ENCODE measurements around the gene PTH1R. TPM values are rescaled to one million over a fixed set of nuclear protein-coding genes. Genes with fewer than 3 reads are reported as not detected.

The PTH1R gene
- polyA plus RNA-seq, 6 donors from 2014 or later, result not detected

GRCh38 chr3:46943237-46944187 is 66.0 kb downstream of the PTH1R start:
- Mint-ChIP-seq H3K4me1 (peaks cover 77 to 94% (median 84%) of the 10 kb centered on the region in 3 donors), H3K36me3 (peaks cover 19 to 28% of the 10 kb centered on the region in 2 donors)

DNA sequence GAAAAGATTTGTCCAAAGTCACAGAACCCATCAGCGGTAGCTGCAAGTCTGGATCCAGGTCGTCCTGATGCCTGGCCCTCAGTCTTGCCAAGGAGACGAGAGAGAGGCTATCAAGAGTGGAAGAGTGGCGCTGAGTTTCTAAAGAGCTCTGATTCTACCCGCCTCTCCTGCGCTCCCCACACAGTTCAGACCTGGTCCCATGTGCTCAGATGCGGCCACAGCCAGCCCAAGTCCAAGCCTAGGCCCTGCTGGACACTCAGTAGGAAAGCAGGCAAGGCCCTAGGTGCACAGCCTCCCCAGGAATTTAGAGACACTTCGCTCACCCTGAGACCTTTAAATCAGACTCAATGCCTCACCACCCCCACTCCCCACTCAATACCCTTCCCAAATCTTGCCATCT is 66.7 kb downstream of the PTH1R start:
- Mint-ChIP-seq H3K27ac (peak overlapping the region in 4 of 6 donors; percentile 20 to 77 (median 42)), H3K4me3 (peak overlapping the region in 1 of 8 donors; percentile 54), H3K36me3 (peaks cover 14 to 21% of the 10 kb centered on the region in 2 donors), H3K4me1 (peaks cover 76 to 94% (median 84%) of the 10 kb centered on the region in 3 donors), H3K9me3 (no peaks in the 10 kb centered on the region), H3K27me3 (no peaks in the 10 kb centered on the region)
- no peak for DNase-seq
- no peak for ATAC-seq (ENCODE audit: low read depth in 2 of 2)

More at GRCh38 chr3:46943237-46944187, 66.0 kb downstream of the PTH1R start:
- Mint-ChIP-seq H3K27me3 (no peaks in the 10 kb centered on the region), H3K27ac (peak overlapping the region in 5 of 6 donors; percentile 24 to 88 (median 64)), H3K9me3 (no peaks in the 10 kb centered on the region), H3K4me3 (peak overlapping the region in 1 of 8 donors; percentile 60)
- DNase-seq, result no peak
- ATAC-seq (ENCODE audit: low read depth in 2 of 2), result no peak

GRCh38 chr3:46946416-46946815 is 68.9 kb downstream of the PTH1R start:
- peaks cover 72 to 88% (median 86%) of the 10 kb centered on the region in 3 donors for H3K4me1 Mint-ChIP-seq
- DNase-seq, result no peak
- peak overlapping the region in 4 of 6 donors; percentile 42 to 84 (median 74) for H3K27ac Mint-ChIP-seq
- peak overlapping the region in 2 of 8 donors; percentile 32 to 54 for H3K4me3 Mint-ChIP-seq
- H3K9me3 Mint-ChIP-seq, result peaks cover 0 to 1% (median 0%) of the 10 kb centered on the region in 7 donors
- ATAC-seq (ENCODE audit: low read depth in 2 of 2), result no peak
- H3K27me3 Mint-ChIP-seq, result no peaks in the 10 kb centered on the region
- peaks cover 8 to 10% of the 10 kb centered on the region in 2 donors for H3K36me3 Mint-ChIP-seq

GRCh38 chr3:46946856-46947545 is 69.5 kb downstream of the PTH1R start:
- Mint-ChIP-seq H3K27ac (peak overlapping the region; percentile 72 to 89 (median 78)), H3K9me3 (peaks cover 0 to 1% (median 0%) of the 10 kb centered on the region in 7 donors), H3K4me3 (peak overlapping the region in 4 of 8 donors; percentile 25 to 66 (median 40)), H3K36me3 (peaks cover 8 to 10% of the 10 kb centered on the region in 2 donors), H3K27me3 (no peaks in the 10 kb centered on the region), H3K4me1 (peaks cover 74 to 90% (median 86%) of the 10 kb centered on the region in 3 donors)
- ATAC-seq (ENCODE audit: low read depth in 2 of 2), result peak in 1 of 2 donors; percentile 14
- DNase-seq, result no peak

DNA sequence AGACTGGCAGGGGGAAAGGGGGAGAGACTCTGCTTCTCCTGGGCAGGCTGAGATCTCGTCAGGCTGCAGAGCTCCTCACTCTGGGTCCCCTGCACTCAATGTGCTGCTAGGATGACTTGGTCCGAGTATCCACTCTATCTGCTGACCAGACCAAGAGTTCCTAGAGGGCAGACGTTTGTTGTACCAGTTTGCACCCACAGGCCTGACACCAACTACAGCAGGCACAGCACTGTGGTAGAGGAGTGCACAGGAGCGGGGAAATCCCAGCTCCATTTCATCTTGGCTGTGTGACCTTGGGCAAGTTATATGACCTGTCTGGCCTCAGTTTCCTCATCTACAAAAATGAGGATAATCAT is 70.0 kb downstream of the PTH1R start:
- peak overlapping the region; percentile 24 to 92 (median 78) for H3K27ac Mint-ChIP-seq
- no peak for DNase-seq
- ATAC-seq (ENCODE audit: low read depth in 2 of 2), result no peak
- peaks cover 74 to 91% (median 86%) of the 10 kb centered on the region in 3 donors for H3K4me1 Mint-ChIP-seq
- H3K9me3 Mint-ChIP-seq, result peaks cover 0 to 1% (median 0%) of the 10 kb centered on the region in 7 donors
- H3K27me3 Mint-ChIP-seq, result no peaks in the 10 kb centered on the region
- peak overlapping the region in 6 of 8 donors; percentile 25 to 66 (median 48) for H3K4me3 Mint-ChIP-seq
- peaks cover 8 to 10% of the 10 kb centered on the region in 2 donors for H3K36me3 Mint-ChIP-seq

DNA sequence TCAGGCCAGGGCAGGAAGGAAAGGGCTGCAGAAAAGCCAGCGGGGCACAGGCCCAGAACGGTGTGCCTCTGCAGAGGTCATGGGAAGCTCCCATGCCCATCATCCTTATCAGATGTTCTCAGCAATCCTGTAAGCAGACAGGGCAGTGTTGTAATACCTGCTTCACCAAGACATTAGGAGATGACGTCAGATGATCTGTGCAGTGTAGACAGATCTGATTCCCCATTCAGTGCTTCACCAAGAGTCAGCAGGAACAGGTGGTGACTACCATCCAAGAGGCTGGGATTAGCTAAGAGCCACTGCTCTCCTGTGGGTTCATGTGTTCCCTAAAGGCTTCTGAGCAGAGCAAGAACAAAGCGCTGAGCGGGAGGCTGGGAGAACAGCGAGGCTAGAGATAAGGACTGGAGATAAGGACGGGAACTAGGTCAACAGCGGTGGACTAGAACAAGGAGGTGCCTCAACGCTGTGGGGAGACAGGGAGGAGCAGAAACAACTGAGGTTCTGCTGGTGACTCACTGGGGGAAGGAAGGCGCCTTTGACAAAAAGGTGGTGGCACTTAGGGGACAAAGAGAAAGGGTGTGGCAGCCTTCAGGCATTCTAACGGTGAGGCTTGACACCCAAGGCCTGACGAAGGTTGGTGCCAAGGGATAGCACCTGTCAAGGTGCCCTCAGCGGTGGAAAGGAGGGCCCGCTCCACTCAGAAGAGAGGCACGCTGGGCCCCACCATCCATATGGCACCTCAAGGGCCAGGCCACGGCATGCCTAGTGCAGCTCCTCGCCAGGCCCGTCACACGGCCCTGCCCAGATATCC is 70.7 kb downstream of the PTH1R start:
- H3K9me3 Mint-ChIP-seq, result peaks cover 0 to 1% (median 0%) of the 10 kb centered on the region in 7 donors
- H3K36me3 Mint-ChIP-seq, result peaks cover 8 to 10% of the 10 kb centered on the region in 2 donors
- peak overlapping the region; percentile 77 to 95 (median 91) for H3K27ac Mint-ChIP-seq
- no peaks in the 10 kb centered on the region for H3K27me3 Mint-ChIP-seq
- H3K4me3 Mint-ChIP-seq, result peak overlapping the region in 6 of 8 donors; percentile 44 to 89 (median 63)
- DNase-seq (no peak), ATAC-seq (ENCODE audit: low read depth in 2 of 2) (no peak)
- H3K4me1 Mint-ChIP-seq, result peaks cover 75 to 92% (median 86%) of the 10 kb centered on the region in 3 donors

- Mint-ChIP-seq H3K36me3 (peaks cover 8 to 10% of the 10 kb centered on the region in 2 donors), H3K4me3 (peak overlapping the region in 7 of 8 donors; percentile 30 to 89 (median 71)), H3K9me3 (peaks cover 0 to 1% (median 0%) of the 10 kb centered on the region in 7 donors), H3K4me1 (peaks cover 81 to 95% (median 88%) of the 10 kb centered on the region in 3 donors), H3K27ac (peak overlapping the region; percentile 77 to 96 (median 89)), H3K27me3 (no peaks in the 10 kb centered on the region)
- no peak for ATAC-seq (ENCODE audit: low read depth in 2 of 2)
- no peak for DNase-seq
Measured at GRCh38 chr3:46948830-46949671, 71.5 kb downstream of the PTH1R start.

GRCh38 chr3:46950177-46950576 is 72.7 kb downstream of the PTH1R start:
- Mint-ChIP-seq H3K9me3 (peaks cover 0 to 1% (median 0%) of the 10 kb centered on the region in 7 donors), H3K4me1 (peaks cover 77 to 97% (median 87%) of the 10 kb centered on the region in 3 donors), H3K27ac (peak overlapping the region in 4 of 6 donors; percentile 42 to 85 (median 62)), H3K36me3 (peaks cover 8 to 10% of the 10 kb centered on the region in 2 donors), H3K27me3 (no peaks in the 10 kb centered on the region), H3K4me3 (peak overlapping the region in 6 of 8 donors; percentile 10 to 79 (median 36))
- ATAC-seq (ENCODE audit: low read depth in 2 of 2), result no peak
- DNase-seq, result no peak

- Mint-ChIP-seq H3K4me3 (no peak overlapping the region), H3K27ac (no peak overlapping the region), H3K4me1 (peaks cover 79 to 97% (median 87%) of the 10 kb centered on the region in 3 donors), H3K36me3 (peaks cover 7 to 10% of the 10 kb centered on the region in 2 donors), H3K9me3 (peaks cover 0 to 1% (median 0%) of the 10 kb centered on the region in 7 donors), H3K27me3 (no peaks in the 10 kb centered on the region)
- ATAC-seq (ENCODE audit: low read depth in 2 of 2), result no peak
- DNase-seq, result no peak
Measured at GRCh38 chr3:46950650-46951241, 73.2 kb downstream of the PTH1R start.

GRCh38 chr3:46952813-46953212 is 75.3 kb downstream of the PTH1R start:
- no peaks in the 10 kb centered on the region for H3K27me3 Mint-ChIP-seq
- H3K4me1 Mint-ChIP-seq, result peaks cover 68 to 96% (median 82%) of the 10 kb centered on the region in 3 donors
- H3K36me3 Mint-ChIP-seq, result peaks cover 0 to 1% of the 10 kb centered on the region in 2 donors
- DNase-seq (no peak), ATAC-seq (ENCODE audit: low read depth in 2 of 2) (no peak)
- peaks cover 0 to 1% (median 0%) of the 10 kb centered on the region in 7 donors for H3K9me3 Mint-ChIP-seq
- H3K4me3 Mint-ChIP-seq, result peak overlapping the region in 7 of 8 donors; percentile 45 to 88 (median 68)
- H3K27ac Mint-ChIP-seq, result peak overlapping the region; percentile 76 to 92 (median 86)

Measured in naive B cell (primary cell).